GM06990 (cell line): ENCODE data around the gene APBB2.

Experiments used
- DNase-seq: peaks from one replicate; pipeline ENCODE4 v3.0.0-alpha.2; 2011; ENCODE audit not compliant: insufficient read length; ENCODE audit errors: extremely low read depth
- H3K27me3 ChIP-seq: replicated peaks from 2 replicates; pipeline ENCODE4 v1.6.0; 2011; ENCODE audit warnings: low read length; ENCODE audit not compliant: control insufficient read depth, insufficient read depth
- H3K36me3 ChIP-seq: 2 replicates; pipeline ENCODE4 v1.5.1; 2011; ENCODE audit warnings: low read length; ENCODE audit not compliant: control insufficient read depth, insufficient read depth
- H3K4me3 ChIP-seq: replicated peaks from 2 replicates; pipeline ENCODE4 v1.5.1; 2011; ENCODE audit warnings: low read depth, mild to moderate bottlenecking, control low read depth, low read length
- CTCF ChIP-seq: IDR thresholded peaks from 2 replicates; pipeline ENCODE4 v1.5.1; 2011; ENCODE audit warnings: low read length, control low read depth, mild to moderate bottlenecking, inconsistent platforms; ENCODE audit not compliant: insufficient read depth, poor library complexity, severe bottlenecking

Gene APBB2

GRCh38 chr4:41141900-41142299, 72.4 kb downstream of the APBB2 start:
- H3K27me3 ChIP-seq: no peaks in the 10 kb centered on the region
- H3K4me3 ChIP-seq: no peak overlapping the region
- TF ChIP-seq CTCF: no peak
- DNase-seq: no peak
- H3K36me3 ChIP-seq: no peaks in the 10 kb centered on the region

GRCh38 chr4:41140410-41140809, 73.9 kb downstream of the APBB2 start:
- no peak for DNase-seq
- no peak overlapping the region for H3K4me3 ChIP-seq
- H3K27me3 ChIP-seq: no peaks in the 10 kb centered on the region
- H3K36me3 ChIP-seq: no peaks in the 10 kb centered on the region
- no peak for TF ChIP-seq CTCF

GRCh38 chr4:41137879-41138278, 76.5 kb downstream of the APBB2 start:
- Histone ChIP-seq H3K36me3 (no peaks in the 10 kb centered on the region), H3K27me3 (no peaks in the 10 kb centered on the region), H3K4me3 (no peak overlapping the region)
- TF ChIP-seq CTCF: no peak
- DNase-seq: no peak

GRCh38 chr4:41136456-41136855, 77.9 kb downstream of the APBB2 start:
- Histone ChIP-seq H3K4me3 (no peak overlapping the region), H3K36me3 (no peaks in the 10 kb centered on the region), H3K27me3 (no peaks in the 10 kb centered on the region)
- DNase-seq: no peak
- TF ChIP-seq CTCF: no peak

- no peaks in the 10 kb centered on the region for H3K27me3 ChIP-seq
- no peaks in the 10 kb centered on the region for H3K36me3 ChIP-seq
- DNase-seq: no peak
- H3K4me3 ChIP-seq: no peak overlapping the region
- no peak for TF ChIP-seq CTCF
Measured at GRCh38 chr4:41135801-41136200, 78.5 kb downstream of the APBB2 start.

- no peak for DNase-seq
- no peak overlapping the region for H3K4me3 ChIP-seq
- TF ChIP-seq CTCF: no peak
Measured at GRCh38 chr4:41134581-41134980, 79.8 kb downstream of the APBB2 start.

More at GRCh38 chr4:41134581-41134980, 79.8 kb downstream of the APBB2 start:
- Histone ChIP-seq H3K27me3 (no peaks in the 10 kb centered on the region), H3K36me3 (no peaks in the 10 kb centered on the region)
